ENCODE data around the gene TSPAN16.

GRCh38 chr19:11332822-11333221, 36.9 kb downstream of the TSPAN16 start:
- TF ChIP-seq CTCF (IDR thresholded peaks at IDR 0.05) (no peak), POLR2A (IDR thresholded peaks at IDR 0.05) (no peak)

Measured in heart left ventricle (tissue), 13 donors.